CD4-positive, alpha-beta T cell treated with Interleukin-15 for 4 hours (primary cell): ENCODE results near the gene CACNG5.

ENCODE experiments used
- DNase-seq: peaks from one replicate; pipeline ENCODE4 v3.0.0-alpha.2; 2020; ENCODE audit warnings: low spot score

CACNG5 gene

GRCh38 chr17:66834919-66835454 lies at the start of gene CACNG5:
Gene CACNG5, plus strand, starts transcription at chr17:66835117. Its CDS starts 42,216 bp downstream, at chr17:66877333.
- DNase-seq = no peak

GRCh38 chr17:66786107-66786506 lies 48.8 kb upstream of the CACNG5 start:
- no peak for DNase-seq

GRCh38 chr17:66787914-66788313 lies 47.0 kb upstream of the CACNG5 start:
- DNase-seq = no peak

GRCh38 chr17:66789093-66789492 lies 45.8 kb upstream of the CACNG5 start:
- no peak for DNase-seq

GRCh38 chr17:66789961-66790437 lies 44.9 kb upstream of the CACNG5 start:
- DNase-seq = no peak

GRCh38 chr17:66790501-66791061 lies 44.3 kb upstream of the CACNG5 start:
- no peak for DNase-seq

GRCh38 chr17:66791347-66791746 lies 43.6 kb upstream of the CACNG5 start:
- no peak for DNase-seq

- DNase-seq = no peak
Measured at GRCh38 chr17:66793814-66794213, 41.1 kb upstream of the CACNG5 start.

GRCh38 chr17:66795486-66795885 lies 39.4 kb upstream of the CACNG5 start:
- no peak for DNase-seq

GRCh38 chr17:66799849-66800537 lies 34.9 kb upstream of the CACNG5 start:
- DNase-seq = no peak

- DNase-seq = no peak
Measured at GRCh38 chr17:66803474-66803951, 31.4 kb upstream of the CACNG5 start.

GRCh38 chr17:66805567-66805966 lies 29.4 kb upstream of the CACNG5 start:
- no peak for DNase-seq

- no peak for DNase-seq
Measured at GRCh38 chr17:66807182-66807581, 27.7 kb upstream of the CACNG5 start.

- no peak for DNase-seq
Measured at GRCh38 chr17:66809408-66809807, 25.5 kb upstream of the CACNG5 start.

GRCh38 chr17:66810951-66811682 lies 23.8 kb upstream of the CACNG5 start:
- DNase-seq = no peak

- DNase-seq = no peak
Measured at GRCh38 chr17:66811683-66812054, 23.2 kb upstream of the CACNG5 start.

- no peak for DNase-seq
Measured at GRCh38 chr17:66812571-66812970, 22.3 kb upstream of the CACNG5 start.

- DNase-seq = no peak
Measured at GRCh38 chr17:66813296-66813695, 21.6 kb upstream of the CACNG5 start.

- no peak for DNase-seq
Measured at GRCh38 chr17:66814026-66814425, 20.9 kb upstream of the CACNG5 start.

- DNase-seq = no peak
Measured at GRCh38 chr17:66814570-66814969, 20.3 kb upstream of the CACNG5 start.

- DNase-seq = no peak
Measured at GRCh38 chr17:66817750-66818149, 17.2 kb upstream of the CACNG5 start.

- DNase-seq = no peak
Measured at GRCh38 chr17:66819466-66819865, 15.5 kb upstream of the CACNG5 start.

GRCh38 chr17:66822009-66822408 lies 12.9 kb upstream of the CACNG5 start:
- no peak for DNase-seq
